LNCAP (cell line): Measurements from ENCODE around the gene ZCCHC3.

Experiments
- CTCF ChIP-seq: fragments of 450-650 bp; IDR thresholded peaks from 2 replicates; pipeline ENCODE4 v1.5.1; 2017; ENCODE audit warnings: mild to moderate bottlenecking

The ZCCHC3 gene

GRCh38 chr20:263701-264100, 33.7 kb upstream of the ZCCHC3 start:
- no peak for TF ChIP-seq CTCF

DNA sequence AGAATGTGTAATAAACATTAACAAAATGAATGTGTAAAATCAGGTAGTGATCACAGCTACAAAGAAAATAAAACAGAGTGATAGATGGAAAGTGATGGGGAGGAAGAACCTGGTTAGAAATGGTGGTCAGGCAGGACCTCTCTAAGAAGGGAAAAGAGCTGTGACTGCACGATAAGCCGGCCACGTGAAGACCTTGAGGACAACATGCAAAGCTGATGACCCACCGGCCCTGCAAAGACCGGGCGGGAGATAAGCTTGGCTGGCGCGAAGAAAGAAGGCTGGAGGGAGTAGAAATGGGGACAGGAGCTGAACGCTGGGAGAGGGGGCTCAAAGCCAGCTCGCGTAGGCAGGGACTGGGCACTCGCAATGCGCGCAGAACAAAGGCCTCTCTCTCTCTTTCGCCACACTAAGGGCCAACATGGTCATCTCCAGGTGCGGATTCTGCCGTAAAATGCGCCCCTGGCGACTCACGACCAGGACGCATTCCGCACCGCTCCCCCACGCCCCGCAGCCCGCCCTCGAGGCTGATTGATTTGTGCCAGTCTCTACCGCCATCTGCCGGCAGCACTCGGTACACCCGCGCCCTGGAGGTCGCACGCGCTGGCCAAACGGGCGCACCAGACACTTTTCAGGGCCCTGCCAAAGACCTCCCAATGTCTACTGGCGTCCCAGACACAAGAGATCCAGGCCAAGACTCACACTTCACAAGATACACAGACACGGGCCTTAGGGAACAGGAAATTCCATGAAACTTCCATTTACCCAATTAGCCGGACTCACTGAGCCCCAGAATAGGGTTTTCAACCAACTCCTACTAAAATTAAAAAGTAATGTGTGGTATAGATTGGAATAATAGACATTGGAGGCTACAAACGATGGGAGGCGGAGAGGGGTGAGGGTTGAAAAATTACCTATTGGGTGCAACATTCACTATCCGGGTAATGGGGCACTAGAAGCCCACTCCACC, 30.5 kb upstream of the ZCCHC3 start:
- TF ChIP-seq CTCF = peak; percentile 94

- TF ChIP-seq CTCF = no peak
Measured at GRCh38 chr20:270517-270916, 26.9 kb upstream of the ZCCHC3 start.

DNA sequence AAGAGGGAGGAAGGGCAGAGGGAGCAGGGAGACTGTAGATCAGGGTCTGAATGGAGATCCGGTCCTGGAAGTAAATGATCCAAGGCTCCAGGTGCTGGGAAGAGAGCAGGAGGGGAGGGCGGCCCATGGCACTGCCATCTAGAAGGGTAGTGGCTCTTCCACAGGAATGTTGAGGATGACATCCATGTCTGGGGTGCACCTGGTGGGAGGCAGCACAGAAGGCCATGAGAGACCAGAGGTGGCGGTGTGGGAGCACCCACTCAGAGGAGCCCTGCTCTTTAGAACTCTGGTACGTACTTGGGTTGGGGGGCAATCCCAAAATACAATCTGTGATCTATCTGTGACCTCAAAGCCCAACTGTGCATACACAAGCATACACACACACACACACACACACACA, 26.3 kb upstream of the ZCCHC3 start:
- TF ChIP-seq CTCF = no peak

- TF ChIP-seq CTCF = no peak
Measured at GRCh38 chr20:271528-271927, 25.8 kb upstream of the ZCCHC3 start.

GRCh38 chr20:272718-273117, 24.7 kb upstream of the ZCCHC3 start:
- TF ChIP-seq CTCF = no peak

DNA sequence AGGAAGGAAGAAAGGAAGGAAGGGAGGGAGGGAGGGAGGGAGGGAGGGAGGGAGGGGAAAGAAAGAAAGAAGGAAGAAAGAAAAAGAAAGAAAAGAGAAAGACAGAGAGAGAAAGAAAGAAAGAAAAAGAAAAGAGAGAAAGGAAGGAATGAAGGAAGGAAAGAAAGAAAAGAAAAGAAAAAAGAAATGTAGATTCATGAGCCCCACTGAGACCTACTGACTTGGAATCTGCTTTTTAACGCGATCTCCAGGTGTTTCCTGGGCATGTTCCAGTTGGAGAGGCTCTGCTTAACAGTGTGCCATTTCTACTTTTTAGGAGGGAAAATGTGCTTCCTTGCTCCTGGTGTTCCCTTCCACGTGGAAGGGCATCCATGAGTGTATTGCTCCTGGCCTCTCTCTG, 23.5 kb upstream of the ZCCHC3 start:
- no peak for TF ChIP-seq CTCF
